Endothelial cell of umbilical vein (primary cell): ENCODE measurements around the gene ABCB4. TPM values are rescaled to one million over a fixed set of nuclear protein-coding genes. Genes with fewer than 3 reads are reported as not detected.

ENCODE experiments used
- BruUV-seq: library from RNA; stranded (reverse); fragments of 400-500 nt; replicated peaks from 2 replicates; lab custom pipeline; 2021; lab: Mats Ljungman, UMichigan
- CTCF ChIA-PET: fragments of 300-600, 350-600 bp; sonication (Branson Sonifier 250); formaldehyde crosslinking; loops from one replicate; lab custom pipeline; 2021; ENCODE audit warnings: antibody characterized with exemption, inconsistent platforms; lab: Charles Lee
- POLR2A ChIA-PET: fragments of 300-600, 350-600 bp; sonication (Branson Sonifier 250); formaldehyde crosslinking; loops from one replicate; lab custom pipeline; 2021; ENCODE audit warnings: antibody characterized with exemption, inconsistent platforms; lab: Charles Lee
- DNase-seq: peaks from one replicate; pipeline ENCODE4 v3.0.0-alpha.2; 2011; ENCODE audit warnings: low read depth, low spot score
- FAIRE-seq: peaks from 2 replicates; lab custom pipeline; 2011; peaks lifted over from hg19 to GRCh38; lab: Jason Lieb, UNC
- H2AFZ ChIP-seq: 2 replicates; pipeline ENCODE4 v1.6.0; 2012; ENCODE audit warnings: low read depth, low read length, control low read depth, inconsistent platforms
- H3K27ac ChIP-seq: 2 replicates; pipeline ENCODE4 v1.5.1; 2011; ENCODE audit warnings: low read depth, mild to moderate bottlenecking, control low read depth, low read length, moderate library complexity; ENCODE audit not compliant: insufficient read depth
- H3K27me3 ChIP-seq, 2 experiments: 2 replicates each; pipeline versions ENCODE4 v1.6.0 to v1.6.1; 2011; ENCODE audit warnings: low read length in 2 of 2, mixed read lengths in 1 of 2; ENCODE audit not compliant: control insufficient read depth in 2 of 2, insufficient read depth in 2 of 2
- H3K36me3 ChIP-seq, 2 experiments: 2 replicates in 1 of 2; 3 replicates in 1 of 2; pipeline ENCODE4 v1.5.1; 2011; ENCODE audit warnings: low read length in 2 of 2, mild to moderate bottlenecking in 1 of 2, moderate library complexity in 1 of 2; ENCODE audit not compliant: control insufficient read depth in 2 of 2, insufficient read depth in 2 of 2; ENCODE audit errors: extremely low read depth in 1 of 2
- H3K4me1 ChIP-seq: 3 replicates; pipeline ENCODE4 v1.5.1; 2011; ENCODE audit warnings: mild to moderate bottlenecking, low read length; ENCODE audit not compliant: control insufficient read depth, insufficient read depth; ENCODE audit errors: extremely low read depth
- H3K4me2 ChIP-seq: 2 replicates; pipeline ENCODE4 v1.6.1; 2011; ENCODE audit warnings: low read length, control low read depth, mixed read lengths; ENCODE audit not compliant: insufficient read depth
- H3K4me3 ChIP-seq, 3 experiments: fragments of 200-600 bp in 1 of 3; sonication (generic), shearing (Covaris generic) in 1 of 3; replicated peaks in 1 of 3; 2 replicates each; pipeline ENCODE4 v1.5.1; 2011 to 2016; ENCODE audit warnings: control low read depth in 3 of 3, low read length in 3 of 3, mild to moderate bottlenecking in 2 of 3, inconsistent platforms in 1 of 3, low read depth in 1 of 3, moderate library complexity in 1 of 3; ENCODE audit not compliant: insufficient read depth in 1 of 3
- H3K79me2 ChIP-seq: 2 replicates; pipeline ENCODE4 v1.6.0; 2012; ENCODE audit warnings: low read length, inconsistent platforms; ENCODE audit not compliant: control insufficient read depth, insufficient read depth
- H3K9ac ChIP-seq: replicated peaks from 2 replicates; pipeline ENCODE3; 2011; ENCODE audit warnings: low read length, control low read depth; ENCODE audit not compliant: insufficient read depth; ENCODE audit errors: extremely low read depth
- H3K9me1 ChIP-seq: replicated peaks from 3 replicates; pipeline ENCODE4 v1.6.0; 2011; ENCODE audit warnings: mild to moderate bottlenecking, low read length; ENCODE audit not compliant: control insufficient read depth, insufficient read depth; ENCODE audit errors: extremely low read depth
- H3K9me3 ChIP-seq: replicated peaks from 2 replicates; pipeline ENCODE4 v1.5.1; 2012; ENCODE audit warnings: low read length, inconsistent platforms; ENCODE audit not compliant: control insufficient read depth, insufficient read depth
- H4K20me1 ChIP-seq: replicated peaks from 2 replicates; pipeline ENCODE3; 2011; ENCODE audit warnings: mild to moderate bottlenecking, low read length; ENCODE audit not compliant: control insufficient read depth, insufficient read depth; ENCODE audit errors: extremely low read depth
- CTCF ChIP-seq, 2 donors: IDR thresholded peaks; 1 replicate in 1 of 2; 2 replicates in 1 of 2; pipeline ENCODE4 v1.5.1; 2011; ENCODE audit warnings: low read length in 2 of 2, mild to moderate bottlenecking in 2 of 2, moderate library complexity in 2 of 2, control low read depth in 1 of 2, inconsistent platforms in 1 of 2, low read depth in 1 of 2; ENCODE audit not compliant: insufficient read depth in 1 of 2; ENCODE audit errors: extremely low read depth in 1 of 2
- EZH2 ChIP-seq: IDR thresholded peaks from 2 replicates; pipeline ENCODE4 v1.6.1; 2012; ENCODE audit warnings: borderline replicate concordance, low read depth, mild to moderate bottlenecking, moderate library complexity, low read length, inconsistent platforms; ENCODE audit not compliant: severe bottlenecking
- FOS ChIP-seq: IDR thresholded peaks from 2 replicates; pipeline ENCODE4 v1.6.1; 2011; ENCODE audit warnings: mild to moderate bottlenecking, low read length, moderate library complexity, borderline replicate concordance; ENCODE audit not compliant: insufficient read depth
- GATA2 ChIP-seq: IDR thresholded peaks from 2 replicates; pipeline ENCODE4 v1.7.0; 2011; ENCODE audit warnings: low read depth, mild to moderate bottlenecking, moderate library complexity, mixed read lengths, low read length; ENCODE audit not compliant: insufficient read length, insufficient read depth
- JUN ChIP-seq: IDR thresholded peaks from 2 replicates; pipeline ENCODE4 v1.6.1; 2011; ENCODE audit warnings: borderline replicate concordance, low read depth; ENCODE audit not compliant: insufficient read length, insufficient read depth
- MAX ChIP-seq: IDR thresholded peaks from 2 replicates; pipeline ENCODE4 v1.6.1; 2011; ENCODE audit not compliant: insufficient read depth, insufficient read length
- MYC ChIP-seq: IDR thresholded peaks from one replicate; pipeline ENCODE4 v1.6.1; 2011; ENCODE audit warnings: mild to moderate bottlenecking, low read depth, low read length
- POLR2A ChIP-seq: IDR thresholded peaks from 2 replicates; pipeline ENCODE4 v1.6.1; 2012; ENCODE audit warnings: low read depth, mild to moderate bottlenecking, control low read depth, low read length
- dilution Hi-C: fragments of 300-500 bp; cut with MboI; formaldehyde crosslinking; loops from one replicate; pipeline ENCODE4 v1.15.0; 2019; ENCODE audit warnings: low sequenced_read_pairs; ENCODE audit not compliant: extremely low pct_ligation_motif_present
- intact Hi-C: fragments of 100-400 bp; cut with micrococcal nuclease; formaldehyde crosslinking; loops from one replicate; pipeline ENCODE4 v1.10.0; 2022
- polyA plus RNA-seq, 4 experiments: library from polyadenylated mRNA; depleted of rRNA in 3 of 4; stranded (reverse) in 3 of 4; unstranded in 1 of 4; fragments of >200 nt; gene quantifications; 2 replicates each; pipeline versions ENCODE4 v1.2.1 to v1.2.3, GENCODE V29; 2011 to 2012; ENCODE audit warnings: missing spikeins in 1 of 4
- total RNA-seq: library from RNA; stranded (reverse); gene quantifications from 2 replicates; pipeline ENCODE4 v1.2.3, GENCODE V29; 2021

ABCB4 gene
- total and polyA plus RNA-seq, 2 donors (not counting 3 experiments of a cell fraction or from before 2014, with no cell fraction given): 0.11 to 0.15 TPM

- Histone ChIP-seq H3K27me3 (peaks cover 12 to 35% of the 10 kb centered on the region in 2 experiments), H3K4me3 (no peak overlapping the region), H3K9ac (no peak overlapping the region), H3K36me3 (no peaks in the 10 kb centered on the region), H2AFZ (no peak overlapping the region), H3K9me1 (no peaks in the 10 kb centered on the region), H3K4me1 (peaks cover 1% of the 10 kb centered on the region), H3K4me2 (no peak overlapping the region), H4K20me1 (no peaks in the 10 kb centered on the region), H3K79me2 (no peaks in the 10 kb centered on the region), H3K9me3 (no peaks in the 10 kb centered on the region), H3K27ac (no peak overlapping the region)
- BruUV-seq: no TSS peak
- DNase-seq: no peak
- no peak for FAIRE-seq
- TF ChIP-seq EZH2: no peak
- no peak for TF ChIP-seq POLR2A
- TF ChIP-seq GATA2: no peak
- no peak for TF ChIP-seq FOS
- no peak for TF ChIP-seq JUN
- dilution Hi-C loops: no loop called here
- intact Hi-C loops: no loop called here
- ChIA-PET POLR2A (no interaction called here), CTCF (no interaction called here)
Observed at GRCh38 chr7:87480386-87480785, 4.9 kb upstream of the ABCB4 start.

- Histone ChIP-seq H3K9ac (no peak overlapping the region), H4K20me1 (no peaks in the 10 kb centered on the region), H3K27me3 (peaks cover 15 to 39% of the 10 kb centered on the region in 2 experiments), H3K9me3 (no peaks in the 10 kb centered on the region), H3K4me1 (peaks cover 5% of the 10 kb centered on the region), H3K79me2 (no peaks in the 10 kb centered on the region), H3K36me3 (no peaks in the 10 kb centered on the region), H2AFZ (no peak overlapping the region), H3K9me1 (no peaks in the 10 kb centered on the region), H3K4me2 (no peak overlapping the region), H3K4me3 (no peak overlapping the region), H3K27ac (no peak overlapping the region)
- no peak for DNase-seq
- CTCF ChIA-PET: no interaction called here
- no TSS peak for BruUV-seq
- dilution Hi-C loops: no loop called here
- TF ChIP-seq EZH2 (no peak), FOS (no peak), MYC (no peak), MAX (no peak), JUN (no peak), GATA2 (no peak), POLR2A (no peak), CTCF (IDR thresholded peaks at IDR 0.05; ENCODE audit: extremely low read depth in 1 of 2, insufficient read depth in 1 of 2, low read depth in 1 of 2, low read length in 2 of 2) (no peak)
- no peak for FAIRE-seq
- intact Hi-C loops: no loop called here
- POLR2A ChIA-PET: no interaction called here
Observed at GRCh38 chr7:87479951-87480350, 4.5 kb upstream of the ABCB4 start.
